ENCODE measurements around the gene RNF180.
"Not testable (repeated sequence)": the region's sequence is repeated elsewhere in the genome, so short reads cannot be mapped to it uniquely, and the experiment has no call there.

Gene RNF180

DNA sequence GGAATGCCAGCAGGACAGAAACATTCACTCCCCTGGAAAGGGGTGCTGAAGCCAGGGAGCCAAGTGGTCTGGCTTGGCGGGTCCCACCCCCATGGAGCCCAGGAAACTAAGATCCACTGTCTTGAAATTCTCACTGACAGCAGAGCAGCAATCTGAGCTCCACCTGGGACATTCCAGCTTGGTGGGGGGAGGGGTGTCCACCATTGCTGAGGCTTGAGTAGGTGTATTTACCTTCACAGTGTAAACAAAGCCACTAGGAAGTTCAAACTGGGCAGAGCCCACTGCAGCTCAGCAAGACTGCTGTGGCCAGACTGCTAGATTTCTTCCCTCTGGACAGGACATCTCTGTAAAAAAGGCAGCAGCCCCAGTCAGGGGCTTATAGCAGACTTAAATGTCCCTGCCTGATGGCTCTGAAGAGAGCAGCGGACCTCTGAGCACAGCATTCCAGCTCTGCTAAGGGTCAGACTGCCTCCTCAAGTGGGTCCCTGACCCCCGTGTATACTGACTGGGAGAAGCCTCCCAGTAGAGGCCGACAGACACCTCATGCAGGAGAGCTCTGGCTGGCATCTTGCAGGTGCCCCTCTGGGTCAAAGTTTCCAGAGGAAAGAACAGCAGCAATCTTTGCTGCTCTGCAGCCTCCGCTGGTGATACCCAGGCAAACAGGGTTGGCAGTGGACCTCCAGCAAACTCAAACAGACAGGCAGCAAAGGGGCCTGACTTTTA, 241.6 kb downstream of the RNF180 start:
- DNase-seq: not testable (repeated sequence)

DNA sequence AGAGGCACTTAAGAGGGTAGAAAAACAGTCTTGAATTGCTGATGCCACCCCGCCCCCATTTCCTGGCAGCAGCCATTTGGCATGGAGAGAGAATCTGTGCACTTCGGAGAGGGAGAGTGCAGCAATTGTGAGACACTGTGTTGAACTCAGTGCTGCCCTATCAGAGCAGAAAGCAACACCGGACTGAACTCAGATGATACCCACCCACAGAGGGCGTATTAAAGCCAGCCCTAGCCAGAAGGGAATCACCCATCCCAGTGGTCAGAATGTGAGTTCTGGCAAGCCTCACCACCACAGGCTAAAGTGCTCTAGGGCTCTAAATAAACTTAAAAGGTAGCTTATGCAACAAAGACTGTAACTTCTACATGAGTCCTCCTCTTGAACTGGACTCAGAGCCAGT, 251.7 kb downstream of the RNF180 start:
- DNase-seq: no peak

DNA sequence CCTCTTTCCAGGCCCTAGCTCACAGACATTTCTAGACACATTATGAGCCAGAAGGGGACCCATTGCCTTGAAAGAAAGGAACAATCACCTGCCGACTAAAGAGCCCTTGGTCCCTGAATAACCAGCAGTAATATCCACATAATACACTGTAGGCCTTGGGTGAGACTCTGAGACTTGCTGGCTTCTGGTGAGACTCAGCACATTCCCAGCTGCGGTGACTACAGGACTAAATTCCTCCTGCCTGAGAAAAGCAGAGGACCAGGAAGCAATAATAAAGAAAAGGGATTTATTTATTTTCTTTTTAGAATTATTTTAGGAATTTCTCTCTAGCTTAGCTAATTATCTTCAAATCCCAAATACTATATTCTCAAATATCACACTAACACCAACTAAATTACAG, 252.4 kb downstream of the RNF180 start:
- DNase-seq: no peak
